Sigmoid colon (tissue), 7 donors: ENCODE measurements around the gene S100A4. TPM values are rescaled to one million over a fixed set of nuclear protein-coding genes. Genes with fewer than 3 reads are reported as not detected.

Source experiments
- DNase-seq: peaks from one replicate; pipeline ENCODE4 v3.0.0-alpha.2; 2019
- H3K27ac ChIP-seq, 4 donors: fragments of 200-600 bp; sonication (generic); one replicate each; pipeline ENCODE4 v1.5.1; 2016 to 2019; ENCODE audit warnings: mild to moderate bottlenecking in 1 of 4
- H3K27me3 ChIP-seq, 3 donors: fragments of 200-600 bp; sonication (generic); one replicate each; pipeline ENCODE4 v1.5.1; 2019; ENCODE audit warnings: mild to moderate bottlenecking in 1 of 3
- H3K36me3 ChIP-seq, 4 donors: fragments of 200-600 bp; sonication (generic); one replicate each; pipeline ENCODE4 v1.5.1; 2016 to 2019
- H3K4me1 ChIP-seq, 4 donors: fragments of 200-600 bp; sonication (generic); one replicate each; pipeline ENCODE4 v1.5.1; 2017 to 2019
- H3K4me3 ChIP-seq, 4 donors: fragments of 200-600 bp; sonication (generic); one replicate each; pipeline ENCODE4 v1.5.1; 2017 to 2019; ENCODE audit warnings: mild to moderate bottlenecking in 2 of 4, moderate library complexity in 1 of 4
- H3K9me3 ChIP-seq, 4 donors: fragments of 200-600 bp in 3 of 4; sonication (generic) in 3 of 4; one replicate each; pipeline versions ENCODE4 v1.5.1 to v1.6.1; 2013 to 2019
- CTCF ChIP-seq, 4 experiments: fragments of 450-650 bp in 3 of 4; fragments of 200-600 bp in 1 of 4; IDR thresholded peaks; one replicate each; pipeline ENCODE4 v1.5.1; 2016 to 2019; ENCODE audit warnings: antibody characterized with exemption in 4 of 4, mild to moderate bottlenecking in 3 of 4, moderate library complexity in 2 of 4
- EP300 ChIP-seq, 4 donors: sonication (generic); formaldehyde crosslinking; IDR thresholded peaks; one replicate each; pipeline ENCODE4 v1.6.1; 2017; ENCODE audit warnings: antibody characterized with exemption in 4 of 4
- POLR2A ChIP-seq, 2 donors: fragments of 450-650 bp; IDR thresholded peaks; one replicate each; pipeline ENCODE4 v1.6.1; 2016; ENCODE audit warnings: antibody characterized with exemption in 2 of 2, mild to moderate bottlenecking in 2 of 2, moderate library complexity in 2 of 2
- POLR2AphosphoS5 ChIP-seq, 4 donors: sonication (generic); formaldehyde crosslinking; IDR thresholded peaks; one replicate each; pipeline ENCODE4 v1.6.1; 2017; ENCODE audit warnings: antibody characterized with exemption in 4 of 4
- WGBS, 2 donors: extraction: QIAGEN DNeasy Blood & Tissue Kit; methylation state at CpG; one replicate each; pipeline ENCODE4 v1.1.7; 2013; 5-methylcytosine and 5-hydroxymethylcytosine counted together
- intact Hi-C: fragments of 100-400 bp; cut with DNase I; formaldehyde crosslinking; loops from one replicate; pipeline ENCODE4 v1.15.1; 2023
- polyA plus RNA-seq, 3 donors: library from polyadenylated mRNA; stranded (reverse); fragments of 200-250 nt; gene quantifications; one replicate each; pipeline ENCODE4 v1.2.3, GENCODE V29; 2013
- total RNA-seq, 4 donors: library from RNA; depleted of rRNA; stranded (reverse); fragments of >200 nt; gene quantifications; one replicate each; pipeline ENCODE4 v1.1.0, GENCODE V29; 2016
- donor health status: healthy with polysubstance abuse.
- donor health status: Bipolar disorder and iron deficiency.
- donor health status: healthy.

S100A4 gene
- total and polyA plus RNA-seq, 7 donors, result 189 to 499 (median 336) TPM

DNA sequence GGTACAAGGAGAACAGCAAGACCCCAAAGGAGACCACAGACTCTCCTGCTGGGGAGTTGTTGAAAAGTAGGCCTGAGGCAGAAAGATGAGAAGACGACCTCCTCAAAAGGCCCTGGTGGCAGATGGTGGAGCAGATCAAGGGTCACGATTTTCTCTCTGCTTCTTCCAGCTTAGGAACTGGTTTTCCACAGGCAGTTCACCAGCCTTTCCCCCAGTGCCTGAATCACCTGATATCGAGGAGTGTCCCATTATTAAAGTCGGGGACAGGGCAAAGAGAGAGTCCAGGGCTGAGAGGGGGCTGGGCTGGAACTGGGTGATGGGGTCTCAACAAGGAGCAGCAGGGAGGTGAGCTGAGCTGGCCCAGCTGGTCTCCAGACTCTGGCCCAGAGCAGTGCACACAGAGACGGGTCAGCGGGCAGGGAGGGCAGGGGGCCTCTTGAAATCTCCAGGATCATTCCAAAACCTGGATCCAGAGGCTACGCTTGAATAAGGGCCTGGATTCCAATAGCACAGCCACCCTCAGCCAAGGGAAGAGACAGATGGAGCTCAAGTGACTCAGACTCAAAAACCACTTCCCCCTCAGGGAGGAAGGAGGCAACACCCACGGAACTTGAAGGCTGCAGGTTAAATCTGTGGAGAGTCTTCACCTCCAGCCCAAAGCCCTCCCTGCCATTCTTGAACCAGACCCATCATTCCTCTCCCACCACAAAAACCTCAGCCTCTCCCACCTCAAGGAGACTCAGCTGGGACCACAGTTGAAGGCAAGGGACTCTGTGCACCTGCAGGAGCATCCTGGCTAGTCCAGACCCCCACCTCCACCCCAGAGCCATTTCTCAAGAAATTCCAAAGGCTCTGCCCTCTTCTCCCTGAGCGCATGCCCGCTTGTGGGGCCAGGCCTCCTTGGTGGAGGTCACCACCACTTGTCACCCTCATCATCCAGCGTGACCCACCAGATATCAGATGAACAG, 4.9 kb downstream of the S100A4 start, which contains the start of gene S100A5:
TSS of gene S100A5 (minus strand) at position 541 of the 968 bp plus-strand sequence. CDS start 743 bp downstream, outside the sequence.
- TF ChIP-seq POLR2AphosphoS5 (IDR thresholded peaks at IDR 0.05), result no peak
- no peak for TF ChIP-seq CTCF (IDR thresholded peaks at IDR 0.05)
- TF ChIP-seq EP300 (IDR thresholded peaks at IDR 0.05), result no peak
- no peak for TF ChIP-seq POLR2A (IDR thresholded peaks at IDR 0.05)
- Histone ChIP-seq H3K4me3 (no peak within 1 kb of the TSS), H3K9me3 (no peaks in the 10 kb centered on the region), H3K27ac (peak within 1 kb of the TSS; percentile 53 to 90 (median 89)), H3K36me3 (no peaks in the 10 kb centered on the region), H3K4me1 (peaks cover 0 to 46% (median 44%) of the 10 kb centered on the region in 4 donors), H3K27me3 (no peaks in the 10 kb centered on the region)
- intact Hi-C loops, result no loop called here
- 75 to 82% methylated on average over 11 of the region's 11 CpGs for WGBS, 2 donors
- DNase-seq, result peak; percentile 68

DNA sequence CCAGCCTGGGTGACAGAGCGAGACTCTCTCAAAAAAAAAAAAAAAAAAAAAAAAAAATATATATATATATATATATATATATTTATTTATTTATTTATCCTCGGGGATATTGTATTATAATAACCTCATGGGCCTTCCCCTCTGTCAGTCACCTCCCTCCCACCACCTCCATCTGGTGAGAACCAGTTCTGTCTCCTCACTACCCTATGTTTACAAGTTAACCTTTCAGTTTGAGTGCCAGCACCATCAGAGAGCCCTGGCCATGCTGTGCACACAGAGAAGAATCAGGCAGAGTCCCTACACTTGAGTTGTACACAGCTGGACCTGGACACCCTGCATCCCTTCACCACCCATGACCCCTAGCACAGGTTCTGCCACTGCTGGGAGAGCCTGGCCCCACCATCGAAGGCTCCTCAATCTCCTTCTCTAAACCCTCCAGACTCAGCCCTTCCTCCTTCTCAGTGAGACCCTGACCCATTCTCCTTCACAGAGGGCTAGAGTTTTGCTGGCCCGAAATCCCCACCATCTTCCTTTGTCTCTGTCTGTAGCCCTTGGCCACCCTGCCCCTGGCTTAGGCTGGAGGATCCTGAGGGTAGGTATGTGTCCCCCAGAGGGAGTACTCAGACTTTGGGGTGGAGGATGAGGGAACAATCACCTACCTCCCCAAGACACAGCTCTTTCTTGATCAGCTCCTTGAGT, 6.1 kb downstream of the S100A4 start:
- no peak for DNase-seq
- Histone ChIP-seq H3K4me1 (peaks cover 0 to 39% (median 39%) of the 10 kb centered on the region in 4 donors), H3K36me3 (no peaks in the 10 kb centered on the region), H3K9me3 (no peaks in the 10 kb centered on the region), H3K27ac (no peak overlapping the region), H3K27me3 (no peaks in the 10 kb centered on the region), H3K4me3 (no peak overlapping the region)
- 80 to 87% methylated on average over 4 of the region's 4 CpGs for WGBS, 2 donors
- TF ChIP-seq CTCF (IDR thresholded peaks at IDR 0.05), result no peak
- TF ChIP-seq EP300 (IDR thresholded peaks at IDR 0.05), result no peak
- TF ChIP-seq POLR2AphosphoS5 (IDR thresholded peaks at IDR 0.05), result no peak
- intact Hi-C loops, result no loop called here

- intact Hi-C loops, result no loop called here
- no peak for DNase-seq
- Histone ChIP-seq H3K4me1 (peaks cover 0 to 39% (median 39%) of the 10 kb centered on the region in 4 donors), H3K4me3 (no peak overlapping the region), H3K27me3 (no peaks in the 10 kb centered on the region), H3K27ac (peak overlapping the region in 3 of 4 donors; percentile 3 to 99 (median 18)), H3K9me3 (no peaks in the 10 kb centered on the region), H3K36me3 (no peaks in the 10 kb centered on the region)
- WGBS, 2 donors, result 23 to 71% methylated on average over 6 of the region's 6 CpGs
- TF ChIP-seq EP300 (IDR thresholded peaks at IDR 0.05) (no peak), POLR2AphosphoS5 (IDR thresholded peaks at IDR 0.05) (no peak), POLR2A (IDR thresholded peaks at IDR 0.05) (no peak), CTCF (IDR thresholded peaks at IDR 0.05) (no peak)
These were observed 7.2 kb downstream of the S100A4 start for GRCh38 chr1:153538315-153538821.

DNA sequence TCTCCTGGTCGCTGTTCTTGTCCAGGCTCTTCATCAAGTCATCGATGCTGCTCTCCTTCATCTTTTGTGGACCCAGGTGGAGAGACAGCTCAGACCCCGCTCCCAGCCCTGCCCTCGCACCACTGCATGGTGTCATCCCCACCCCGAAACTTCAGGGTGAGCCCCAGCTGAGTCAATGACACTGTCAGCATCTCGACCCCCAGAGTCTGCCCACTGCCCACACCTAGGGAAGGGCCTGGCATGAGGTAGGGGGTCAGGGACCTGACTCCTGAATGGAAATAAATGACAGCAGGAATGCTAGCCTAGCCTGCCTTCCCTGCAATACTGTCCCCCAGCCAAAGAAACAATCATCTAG, 8.3 kb downstream of the S100A4 start:
- no peak for TF ChIP-seq POLR2A (IDR thresholded peaks at IDR 0.05)
- no peak for TF ChIP-seq CTCF (IDR thresholded peaks at IDR 0.05)
- no peak for TF ChIP-seq POLR2AphosphoS5 (IDR thresholded peaks at IDR 0.05)
- TF ChIP-seq EP300 (IDR thresholded peaks at IDR 0.05), result no peak
- H3K27me3 ChIP-seq, result no peaks in the 10 kb centered on the region
- peaks cover 0 to 41% (median 38%) of the 10 kb centered on the region in 4 donors for H3K4me1 ChIP-seq
- no peaks in the 10 kb centered on the region for H3K9me3 ChIP-seq
- H3K4me3 ChIP-seq, result no peak overlapping the region
- 96 to 98% methylated on average over 6 of the region's 6 CpGs for WGBS, 2 donors
- H3K36me3 ChIP-seq, result no peaks in the 10 kb centered on the region
- H3K27ac ChIP-seq, result peak overlapping the region; percentile 98 to 99 (median 99)
- intact Hi-C loops, result no loop called here
- DNase-seq, result peak; percentile 63
